GM13976 (cell line): ENCODE data around the gene MFSD11.
"Not testable (repeated sequence)": the region's sequence is repeated elsewhere in the genome, so short reads cannot be mapped to it uniquely, and the experiment has no call there.

Source experiments
- DNase-seq: peaks from one replicate; pipeline ENCODE4 v3.0.0; 2012; ENCODE audit warnings: low spot score
- CTCF ChIP-seq: IDR thresholded peaks from 2 replicates; pipeline ENCODE4 v1.5.1; 2012; ENCODE audit warnings: borderline replicate concordance, mild to moderate bottlenecking; ENCODE audit not compliant: insufficient read depth; ENCODE audit errors: extremely low read depth, missing control alignments, control extremely low read depth
- in situ Hi-C: fragments of 300-500 bp; cut with MboI; formaldehyde crosslinking; loops from one replicate; pipeline ENCODE4 v1.12.0; 2022; ENCODE audit warnings: low sequenced_read_pairs, mixed read lengths, inconsistent platforms; ENCODE audit not compliant: unreplicated experiment

MFSD11 gene

GRCh38 chr17:76808326-76808725 lies 70.4 kb downstream of the MFSD11 start:
- DNase-seq = no peak

GRCh38 chr17:76810956-76811355 lies 73.0 kb downstream of the MFSD11 start:
- DNase-seq = no peak
- in situ Hi-C loops = no loop called here
- no peak for TF ChIP-seq CTCF

More at GRCh38 chr17:76808326-76808725, 70.4 kb downstream of the MFSD11 start:
- TF ChIP-seq CTCF = no peak
- in situ Hi-C loops = no loop called here

GRCh38 chr17:76811834-76812233 lies 73.9 kb downstream of the MFSD11 start:
- in situ Hi-C loops = no loop called here
- TF ChIP-seq CTCF = no peak
- DNase-seq = no peak

DNA sequence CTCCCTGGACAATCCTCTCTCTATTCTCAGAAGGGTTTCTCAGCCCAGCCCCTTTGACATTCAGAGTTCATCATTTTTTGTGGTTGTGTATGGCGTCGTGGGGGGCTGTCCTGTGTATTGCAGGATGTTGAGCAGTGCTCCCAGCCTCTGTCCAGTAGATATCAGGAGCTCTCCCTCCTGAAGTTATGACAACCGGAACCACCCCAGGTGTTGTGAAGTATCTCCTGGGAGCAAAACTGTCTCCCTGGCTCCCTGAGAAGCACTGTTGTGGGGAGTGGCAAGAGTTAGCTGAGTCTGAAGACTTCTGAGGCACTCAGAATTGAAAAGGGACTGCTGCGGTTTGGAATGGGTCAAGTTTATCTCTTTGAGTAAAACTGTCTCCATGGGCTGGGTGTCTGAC lies 74.3 kb downstream of the MFSD11 start:
- in situ Hi-C loops = no loop called here
- no peak for TF ChIP-seq CTCF
- no peak for DNase-seq

GRCh38 chr17:76812968-76813367 lies 75.0 kb downstream of the MFSD11 start:
- no peak for DNase-seq
- TF ChIP-seq CTCF = no peak
- in situ Hi-C loops = no loop called here

GRCh38 chr17:76815907-76816589 lies 78.1 kb downstream of the MFSD11 start:
- DNase-seq, in situ Hi-C loops: not testable (repeated sequence)

DNA sequence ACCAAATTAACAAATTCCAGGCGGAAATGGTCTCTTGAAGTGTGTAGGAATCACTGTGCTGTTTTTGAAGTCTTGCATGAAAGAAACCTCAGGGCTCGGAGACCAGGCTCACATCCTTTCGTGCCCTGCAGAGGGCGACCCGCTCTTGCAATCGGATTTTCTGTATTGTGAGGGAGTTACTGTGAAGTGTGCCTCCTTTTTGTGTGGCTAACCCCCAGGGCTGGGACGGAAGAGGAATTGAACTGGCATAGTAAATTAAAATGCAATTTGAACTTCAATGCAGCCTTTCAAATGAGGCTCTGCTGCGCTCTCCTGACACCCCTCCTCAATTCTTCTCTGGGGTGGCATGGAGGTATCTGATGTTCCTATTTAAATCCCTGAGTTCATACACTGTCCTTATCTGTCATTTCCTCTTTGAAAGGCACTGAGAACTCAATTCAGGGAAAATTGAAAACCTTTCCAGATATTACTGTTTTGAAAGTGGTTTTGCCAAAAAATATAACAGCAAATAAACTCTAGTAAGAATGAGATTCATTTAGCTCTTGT lies 78.7 kb downstream of the MFSD11 start:
- in situ Hi-C loops = no loop called here
- peak; percentile 68 for DNase-seq
- peak; percentile 51 for TF ChIP-seq CTCF
